Stimulated activated naive B cell treated with anti-CD40 and anti-IgM and Interleukin-4, amounts not matched to agents 10 μg/mL and 1 μg/mL and 100 μg/mL, for 72 hours (primary cell): ENCODE results near the gene F2RL3.

Experiments
- ATAC-seq, 2 donors: fragments of 150-1000 bp; cut with Tn5 transposase; replicated peaks; 2 replicates each; pipeline ENCODE4 v1.10.0; 2021; ENCODE audit warnings: moderate library complexity in 1 of 2
- DNase-seq: peaks from one replicate; pipeline ENCODE4 v3.0.0; 2021
- H3K27ac Mint-ChIP-seq: one replicate; pipeline ENCODE4 v1.8.0; 2022; ENCODE audit warnings: mild to moderate bottlenecking, mixed read lengths
- H3K27me3 Mint-ChIP-seq, 2 donors: one replicate each; pipeline ENCODE4 v1.8.0; 2022; ENCODE audit warnings: mixed read lengths in 2 of 2
- H3K36me3 Mint-ChIP-seq, 2 donors: one replicate each; pipeline ENCODE4 v1.8.0; 2022; ENCODE audit warnings: mixed read lengths in 2 of 2, mild to moderate bottlenecking in 1 of 2
- H3K4me1 Mint-ChIP-seq, 2 donors: one replicate each; pipeline ENCODE4 v1.8.0; 2022; ENCODE audit warnings: mixed read lengths in 2 of 2, mild to moderate bottlenecking in 1 of 2
- H3K4me3 Mint-ChIP-seq, 2 donors: one replicate each; pipeline ENCODE4 v1.8.0; 2022; ENCODE audit warnings: mild to moderate bottlenecking in 2 of 2, mixed read lengths in 2 of 2, moderate library complexity in 1 of 2
- H3K9me3 Mint-ChIP-seq, 2 donors: one replicate each; pipeline ENCODE4 v1.8.0; 2022; ENCODE audit warnings: mixed read lengths in 2 of 2, mild to moderate bottlenecking in 1 of 2

F2RL3 gene

DNA sequence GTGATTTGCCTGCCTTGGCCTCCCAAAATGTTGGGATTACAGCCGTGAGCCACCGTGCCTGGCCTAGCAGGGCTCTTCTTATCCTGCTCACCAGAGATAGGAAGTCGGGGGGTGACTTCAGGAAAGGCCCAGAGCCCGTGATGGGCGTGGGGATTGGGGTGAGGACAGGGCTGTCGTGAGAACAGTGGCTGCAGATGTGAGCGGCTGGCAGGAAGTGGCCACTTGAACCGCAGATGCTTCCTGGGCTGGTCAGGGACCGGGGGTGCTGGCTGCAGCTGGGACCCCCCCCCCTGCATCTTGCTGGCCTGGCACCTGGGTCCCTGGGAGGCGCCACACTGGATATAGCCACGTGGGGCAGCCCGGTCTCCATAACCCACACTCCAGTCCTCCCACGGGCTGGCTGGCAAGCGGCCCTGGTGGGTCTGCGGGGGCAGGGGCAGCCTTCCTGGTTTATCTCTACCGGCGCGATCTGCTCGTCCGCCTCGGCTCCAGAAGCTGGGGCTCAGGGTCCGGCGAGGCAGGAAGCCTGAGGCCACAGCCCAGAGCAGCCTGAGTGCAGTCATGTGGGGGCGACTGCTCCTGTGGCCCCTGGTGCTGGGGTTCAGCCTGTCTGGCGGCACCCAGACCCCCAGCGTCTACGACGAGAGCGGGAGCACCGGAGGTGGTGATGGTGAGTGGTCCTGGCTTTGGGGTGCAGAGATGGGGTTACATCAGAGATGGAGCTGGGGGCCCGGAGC lies at the start of gene F2RL3:
F2RL3 (plus strand) TSS at position 371 of the 737 bp plus-strand sequence; CDS start at position 562, 191 bp downstream.
- peaks cover 26 to 51% of the 10 kb centered on the region in 2 donors for H3K4me1 Mint-ChIP-seq
- peak within 1 kb of the TSS; percentile 43 to 56 for H3K4me3 Mint-ChIP-seq
- H3K9me3 Mint-ChIP-seq, result no peaks in the 10 kb centered on the region
- no peaks in the 10 kb centered on the region for H3K36me3 Mint-ChIP-seq
- ATAC-seq (peak; percentile 62 to 66), DNase-seq (peak; percentile 43)
- H3K27ac Mint-ChIP-seq, result peak within 1 kb of the TSS; percentile 38
- peaks cover 12 to 23% of the 10 kb centered on the region in 2 donors for H3K27me3 Mint-ChIP-seq

DNA sequence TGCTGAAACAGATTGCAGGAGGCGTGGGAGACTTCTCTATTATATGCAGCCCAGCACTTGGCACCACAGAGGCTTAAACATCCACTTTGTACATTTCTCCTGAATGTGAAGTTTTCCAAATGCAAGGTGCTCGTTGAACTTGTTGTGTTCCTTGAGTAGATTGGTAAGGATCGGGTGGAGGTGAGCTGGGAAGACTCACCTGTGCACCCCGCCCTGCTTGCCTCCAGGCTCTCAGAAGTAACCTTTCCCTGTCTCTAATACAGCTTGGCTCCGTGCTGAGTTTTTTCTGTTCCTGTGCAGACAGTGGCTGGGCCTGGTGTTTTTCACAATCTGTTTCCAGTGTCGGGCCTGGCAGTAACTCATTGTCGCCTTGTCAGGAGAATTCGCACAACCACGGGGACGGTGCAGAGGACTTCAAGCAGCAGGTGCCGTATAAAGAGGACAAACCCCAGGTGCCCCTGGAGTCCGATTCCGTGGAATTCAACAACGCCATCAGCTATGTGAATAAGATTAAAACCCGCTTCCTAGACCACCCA lies 47.3 kb upstream of the F2RL3 start:
- no peak for ATAC-seq
- H3K36me3 Mint-ChIP-seq, result peaks cover 56 to 67% of the 10 kb centered on the region in 2 donors

DNA sequence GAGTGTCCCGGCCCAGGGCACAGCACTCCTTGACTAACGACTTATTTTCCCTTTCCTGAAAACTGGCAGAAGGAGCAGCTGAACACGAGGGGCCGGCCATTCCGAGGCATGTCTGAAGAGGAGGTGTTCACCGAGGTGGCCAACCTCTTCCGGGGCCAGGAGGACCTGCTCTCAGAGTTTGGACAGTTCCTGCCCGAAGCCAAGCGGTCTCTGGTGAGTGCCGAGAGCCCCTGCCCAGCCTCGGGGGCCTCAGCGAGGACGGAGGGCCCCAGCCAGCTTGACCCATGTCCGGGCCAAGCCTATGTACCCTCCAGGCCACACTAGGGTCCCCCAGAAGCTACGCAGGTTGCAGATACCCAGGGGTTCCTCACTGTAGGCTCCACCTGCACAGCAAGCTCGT lies 41.9 kb upstream of the F2RL3 start:
- Mint-ChIP-seq H3K36me3 (peaks cover 48 to 70% of the 10 kb centered on the region in 2 donors), H3K27ac (no peak overlapping the region), H3K4me3 (no peak overlapping the region), H3K4me1 (peaks cover 0 to 5% of the 10 kb centered on the region in 2 donors), H3K27me3 (no peaks in the 10 kb centered on the region), H3K9me3 (no peaks in the 10 kb centered on the region)
- DNase-seq, result no peak
- no peak for ATAC-seq

More for the DNA sequence above, 47.3 kb upstream of the F2RL3 start:
- H3K27me3 Mint-ChIP-seq, result no peaks in the 10 kb centered on the region
- H3K9me3 Mint-ChIP-seq, result no peaks in the 10 kb centered on the region
- no peak overlapping the region for H3K4me3 Mint-ChIP-seq
- peaks cover 14 to 17% of the 10 kb centered on the region in 2 donors for H3K4me1 Mint-ChIP-seq
- no peak overlapping the region for H3K27ac Mint-ChIP-seq
- no peak for DNase-seq

DNA sequence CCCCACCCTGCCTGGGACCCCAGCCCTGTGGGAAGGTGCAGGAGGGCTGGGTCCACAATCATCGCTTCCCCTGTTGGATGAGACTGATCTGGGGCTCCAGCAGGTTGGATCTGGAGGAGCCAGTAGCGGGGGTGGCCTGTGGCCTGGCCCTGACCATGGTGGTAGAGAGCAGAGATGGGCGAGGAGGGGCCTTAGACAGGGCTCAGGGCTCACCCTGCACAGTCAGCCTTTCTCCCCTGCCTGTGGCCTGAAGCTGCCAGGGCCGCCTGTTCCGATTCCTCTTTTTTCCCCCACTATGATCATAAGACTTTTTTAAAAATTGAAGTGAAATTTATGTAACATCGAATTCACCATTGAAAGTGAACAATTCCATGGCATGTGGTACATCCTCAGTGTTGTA lies 41.4 kb upstream of the F2RL3 start:
- Mint-ChIP-seq H3K9me3 (no peaks in the 10 kb centered on the region), H3K36me3 (peaks cover 52 to 73% of the 10 kb centered on the region in 2 donors)

DNA sequence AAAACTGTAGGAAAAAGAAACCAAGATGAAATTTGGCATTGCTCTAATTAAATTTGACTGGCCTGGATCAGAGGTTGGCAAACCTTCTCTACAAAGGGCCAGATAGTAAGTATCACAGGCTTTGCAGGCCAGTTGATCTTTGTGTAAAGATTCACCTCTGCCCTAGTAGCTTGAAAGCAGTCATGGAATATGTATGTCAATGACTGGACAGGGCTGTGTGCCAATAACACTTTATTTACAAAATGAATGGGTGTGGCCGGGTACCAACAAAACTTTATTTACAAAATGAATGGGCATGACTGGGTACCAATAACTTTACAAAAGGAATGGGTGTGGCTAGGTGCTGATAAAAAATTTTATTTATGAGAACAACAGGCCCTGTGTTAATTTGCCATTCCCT lies 39.6 kb upstream of the F2RL3 start:
- no peaks in the 10 kb centered on the region for H3K27me3 Mint-ChIP-seq
- no peak overlapping the region for H3K27ac Mint-ChIP-seq
- DNase-seq, result no peak
- H3K4me1 Mint-ChIP-seq, result no peaks in the 10 kb centered on the region
- ATAC-seq, result no peak
- no peaks in the 10 kb centered on the region for H3K9me3 Mint-ChIP-seq
- peaks cover 56 to 74% of the 10 kb centered on the region in 2 donors for H3K36me3 Mint-ChIP-seq
- H3K4me3 Mint-ChIP-seq, result no peak overlapping the region

More for the DNA sequence above, 41.4 kb upstream of the F2RL3 start:
- Mint-ChIP-seq H3K27me3 (no peaks in the 10 kb centered on the region), H3K4me3 (no peak overlapping the region), H3K4me1 (peaks cover 0 to 5% of the 10 kb centered on the region in 2 donors), H3K27ac (peak overlapping the region; percentile 33)
- DNase-seq (no peak), ATAC-seq (no peak)

DNA sequence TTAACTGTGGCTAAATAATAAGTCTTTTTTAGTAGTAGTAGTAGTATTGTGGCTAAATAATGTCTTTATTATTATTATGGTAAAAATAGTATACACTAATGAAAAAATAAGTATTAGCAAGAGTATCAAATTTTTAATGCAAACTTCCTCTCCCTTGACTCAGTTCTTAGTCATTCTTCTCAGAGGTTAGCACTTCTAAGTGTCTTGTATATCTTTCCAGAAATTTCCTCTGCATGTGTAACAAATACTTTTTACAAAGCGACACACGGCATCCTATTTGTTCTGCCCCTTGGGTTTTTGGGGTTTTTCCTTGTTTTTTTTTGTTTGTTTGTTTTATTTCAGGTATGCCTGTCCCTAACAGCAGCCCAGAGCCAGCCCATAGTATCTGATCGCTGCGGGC lies 38.7 kb upstream of the F2RL3 start:
- H3K27me3 Mint-ChIP-seq, result no peaks in the 10 kb centered on the region
- no peak for DNase-seq
- no peaks in the 10 kb centered on the region for H3K4me1 Mint-ChIP-seq
- no peaks in the 10 kb centered on the region for H3K9me3 Mint-ChIP-seq
- H3K4me3 Mint-ChIP-seq, result no peak overlapping the region
- peaks cover 57 to 74% of the 10 kb centered on the region in 2 donors for H3K36me3 Mint-ChIP-seq
- ATAC-seq, result no peak
- H3K27ac Mint-ChIP-seq, result no peak overlapping the region

DNA sequence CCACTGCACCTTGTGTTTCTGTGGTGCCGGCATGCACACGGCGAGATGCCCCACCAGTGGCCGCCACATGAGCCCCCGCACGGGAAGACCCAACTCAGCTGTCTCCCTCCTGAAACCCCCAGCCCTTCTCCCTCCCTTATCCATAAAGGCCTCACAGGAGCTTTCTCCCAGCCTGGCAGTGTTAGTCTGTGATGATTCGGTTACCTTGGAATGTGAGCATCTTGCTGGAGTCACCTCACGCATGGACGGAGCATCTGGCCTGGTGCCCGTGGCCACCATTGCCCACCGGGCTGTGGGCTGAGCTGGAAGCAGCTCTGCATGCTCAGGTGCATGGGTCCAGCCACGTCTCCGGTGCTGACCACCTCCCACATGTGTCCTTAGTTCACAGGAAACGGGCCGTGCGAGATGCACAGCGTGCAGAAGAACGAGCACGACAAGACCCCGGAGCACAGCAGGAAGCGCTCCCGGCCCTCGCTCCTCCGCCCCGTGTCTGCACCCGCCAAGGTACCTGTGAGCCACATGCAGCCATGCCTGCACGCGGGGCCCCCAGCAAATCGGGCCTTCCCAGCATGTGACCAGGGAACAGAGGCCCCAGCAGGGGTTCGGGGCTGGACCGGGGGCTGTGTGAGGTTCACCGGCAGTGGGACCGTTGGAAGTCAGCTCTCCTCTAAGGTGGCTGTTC lies 37.6 kb upstream of the F2RL3 start:
- peaks cover 54 to 72% of the 10 kb centered on the region in 2 donors for H3K36me3 Mint-ChIP-seq
- DNase-seq (no peak), ATAC-seq (no peak)
- H3K27me3 Mint-ChIP-seq, result no peaks in the 10 kb centered on the region
- no peaks in the 10 kb centered on the region for H3K4me1 Mint-ChIP-seq
- H3K9me3 Mint-ChIP-seq, result no peaks in the 10 kb centered on the region
- no peak overlapping the region for H3K27ac Mint-ChIP-seq
- no peak overlapping the region for H3K4me3 Mint-ChIP-seq

DNA sequence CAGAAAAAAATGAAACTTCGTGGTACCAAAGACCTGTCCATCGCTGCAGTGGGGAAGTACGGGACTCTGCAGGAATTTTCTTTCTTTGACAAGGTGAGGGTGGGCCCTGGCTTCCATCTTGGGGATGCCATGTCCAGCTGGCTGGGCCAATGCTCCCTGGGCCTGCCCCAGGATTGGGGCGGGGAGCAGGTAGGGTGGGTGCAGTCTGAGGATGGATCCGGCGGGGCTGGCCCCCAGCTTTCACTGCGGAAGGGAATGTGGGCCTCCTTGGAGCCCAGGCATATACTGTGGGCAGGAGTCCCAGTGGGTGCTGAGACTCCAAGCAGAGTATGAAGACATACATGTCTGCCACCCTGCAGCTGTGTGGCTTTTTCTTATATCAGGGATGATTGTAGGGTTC lies 35.7 kb upstream of the F2RL3 start:
- ATAC-seq (no peak), DNase-seq (no peak)
- Mint-ChIP-seq H3K27ac (no peak overlapping the region), H3K36me3 (peaks cover 51 to 63% of the 10 kb centered on the region in 2 donors), H3K4me1 (no peaks in the 10 kb centered on the region), H3K27me3 (no peaks in the 10 kb centered on the region), H3K9me3 (no peaks in the 10 kb centered on the region), H3K4me3 (no peak overlapping the region)

DNA sequence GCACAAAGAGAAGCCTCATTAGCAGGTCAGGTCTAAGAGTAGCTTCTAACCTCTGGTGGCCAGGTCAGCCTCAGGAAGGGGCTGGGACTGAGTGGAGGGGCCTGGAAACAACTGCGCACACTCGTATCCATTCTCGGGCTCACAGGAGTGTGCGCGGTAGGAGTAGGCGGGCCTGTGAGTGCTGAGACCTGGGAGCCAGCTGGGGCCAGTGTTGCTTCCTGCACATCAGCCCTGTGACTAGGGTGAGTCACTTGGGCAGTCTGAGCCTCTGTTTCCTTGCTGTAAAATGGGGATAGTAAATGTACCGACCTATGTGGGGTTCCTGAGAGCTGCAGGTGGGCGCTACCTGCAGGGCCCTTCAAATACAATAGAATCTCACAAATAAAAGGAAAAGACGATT lies 32.7 kb upstream of the F2RL3 start:
- no peaks in the 10 kb centered on the region for H3K4me1 Mint-ChIP-seq
- DNase-seq (no peak), ATAC-seq (no peak)
- no peak overlapping the region for H3K4me3 Mint-ChIP-seq
- no peaks in the 10 kb centered on the region for H3K27me3 Mint-ChIP-seq
- H3K36me3 Mint-ChIP-seq, result peaks cover 51 to 65% of the 10 kb centered on the region in 2 donors
- H3K27ac Mint-ChIP-seq, result no peak overlapping the region
- no peaks in the 10 kb centered on the region for H3K9me3 Mint-ChIP-seq

DNA sequence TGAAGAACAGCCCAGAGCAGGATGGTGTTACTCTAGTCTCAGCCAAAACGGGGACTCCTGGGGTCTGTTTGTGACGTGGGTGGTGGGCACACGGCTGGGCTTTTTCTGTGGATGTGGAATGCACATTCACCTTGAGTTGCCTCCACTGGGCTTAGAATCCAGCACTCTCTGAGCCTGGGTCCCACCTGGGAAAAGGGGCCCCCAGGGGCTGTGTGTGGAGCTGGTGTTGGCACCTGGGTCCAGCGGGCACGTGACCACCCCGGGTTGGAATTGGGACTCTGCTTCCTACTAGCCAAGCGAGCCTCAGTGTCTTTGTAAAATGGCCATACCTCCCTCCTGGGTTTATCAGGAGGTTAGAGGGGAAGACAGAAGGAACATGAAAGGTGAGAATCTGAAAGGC lies 29.2 kb upstream of the F2RL3 start:
- Mint-ChIP-seq H3K4me3 (no peak overlapping the region), H3K27me3 (no peaks in the 10 kb centered on the region), H3K9me3 (no peaks in the 10 kb centered on the region), H3K36me3 (peaks cover 37 to 56% of the 10 kb centered on the region in 2 donors), H3K27ac (no peak overlapping the region), H3K4me1 (peaks cover 5 to 7% of the 10 kb centered on the region in 2 donors)
- no peak for DNase-seq
- no peak for ATAC-seq

DNA sequence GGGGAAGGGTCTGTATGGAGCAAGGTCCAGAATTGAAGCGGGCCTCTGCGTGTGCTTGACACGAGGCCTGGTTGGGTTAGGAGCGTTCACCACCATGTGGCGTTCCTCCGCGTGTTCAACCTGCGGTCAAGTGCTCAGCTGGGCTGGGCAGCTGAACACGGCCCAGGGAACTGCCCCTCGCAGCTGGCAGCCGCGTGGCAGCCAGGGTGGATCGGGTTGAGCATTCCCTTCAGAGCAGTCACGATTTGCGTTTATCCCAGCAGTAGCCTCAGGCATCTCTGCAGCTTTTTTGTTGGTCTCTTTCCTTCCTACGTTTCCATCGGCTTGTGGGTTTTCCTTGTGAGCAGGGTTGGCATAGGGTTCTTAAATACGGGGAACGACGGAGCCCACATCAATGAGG lies 28.7 kb upstream of the F2RL3 start:
- no peaks in the 10 kb centered on the region for H3K27me3 Mint-ChIP-seq
- no peak for ATAC-seq
- no peaks in the 10 kb centered on the region for H3K9me3 Mint-ChIP-seq
- peaks cover 5 to 7% of the 10 kb centered on the region in 2 donors for H3K4me1 Mint-ChIP-seq
- DNase-seq, result no peak
- no peak overlapping the region for H3K4me3 Mint-ChIP-seq
- H3K27ac Mint-ChIP-seq, result no peak overlapping the region
- peaks cover 32 to 51% of the 10 kb centered on the region in 2 donors for H3K36me3 Mint-ChIP-seq

DNA sequence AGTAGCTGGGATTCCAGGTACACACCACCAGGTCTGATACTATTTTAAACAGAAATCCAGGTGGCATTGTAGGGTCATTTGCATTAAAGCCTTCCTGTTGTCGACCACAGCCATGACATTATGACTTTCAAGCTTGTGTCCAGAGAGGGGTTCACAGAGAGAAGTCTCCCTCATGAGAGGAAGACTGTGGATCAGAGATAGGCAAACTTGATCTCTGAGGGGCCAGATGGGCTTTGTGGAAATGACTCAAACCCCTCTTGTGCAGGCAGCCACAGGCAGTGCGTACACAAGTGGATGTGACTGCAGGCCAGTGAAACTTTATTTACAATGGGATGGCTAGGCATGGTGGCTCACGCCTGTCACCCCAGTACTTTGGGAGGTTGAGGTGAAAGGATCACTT lies 27.8 kb upstream of the F2RL3 start:
- no peaks in the 10 kb centered on the region for H3K27me3 Mint-ChIP-seq
- ATAC-seq (no peak), DNase-seq (no peak)
- no peaks in the 10 kb centered on the region for H3K9me3 Mint-ChIP-seq
- peaks cover 35 to 58% of the 10 kb centered on the region in 2 donors for H3K36me3 Mint-ChIP-seq
- peaks cover 5 to 7% of the 10 kb centered on the region in 2 donors for H3K4me1 Mint-ChIP-seq
- no peak overlapping the region for H3K4me3 Mint-ChIP-seq
- peak overlapping the region; percentile 14 for H3K27ac Mint-ChIP-seq

DNA sequence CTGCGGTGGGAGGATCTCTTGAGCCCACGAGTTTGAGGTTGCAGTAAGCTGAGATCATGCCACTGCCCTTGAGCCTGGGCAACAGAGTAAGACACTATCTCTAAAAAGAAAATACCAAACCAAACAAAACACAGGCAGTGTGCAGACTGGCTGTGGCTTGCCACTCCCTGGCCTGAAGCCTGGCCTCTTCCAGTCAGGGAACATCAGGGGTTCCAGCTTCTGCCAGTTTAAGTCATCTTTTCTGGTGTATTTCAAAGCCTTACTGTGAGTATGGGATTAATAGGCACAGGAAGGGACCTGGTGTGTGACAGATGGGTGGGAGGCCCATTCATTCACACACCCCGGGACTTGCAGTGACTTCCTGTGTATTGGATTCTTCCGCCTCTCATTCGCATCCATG lies 27.0 kb upstream of the F2RL3 start:
- DNase-seq (no peak), ATAC-seq (no peak)
- Mint-ChIP-seq H3K27ac (no peak overlapping the region), H3K9me3 (no peaks in the 10 kb centered on the region), H3K4me3 (no peak overlapping the region), H3K4me1 (peaks cover 5 to 7% of the 10 kb centered on the region in 2 donors), H3K27me3 (no peaks in the 10 kb centered on the region), H3K36me3 (peaks cover 35 to 61% of the 10 kb centered on the region in 2 donors)

DNA sequence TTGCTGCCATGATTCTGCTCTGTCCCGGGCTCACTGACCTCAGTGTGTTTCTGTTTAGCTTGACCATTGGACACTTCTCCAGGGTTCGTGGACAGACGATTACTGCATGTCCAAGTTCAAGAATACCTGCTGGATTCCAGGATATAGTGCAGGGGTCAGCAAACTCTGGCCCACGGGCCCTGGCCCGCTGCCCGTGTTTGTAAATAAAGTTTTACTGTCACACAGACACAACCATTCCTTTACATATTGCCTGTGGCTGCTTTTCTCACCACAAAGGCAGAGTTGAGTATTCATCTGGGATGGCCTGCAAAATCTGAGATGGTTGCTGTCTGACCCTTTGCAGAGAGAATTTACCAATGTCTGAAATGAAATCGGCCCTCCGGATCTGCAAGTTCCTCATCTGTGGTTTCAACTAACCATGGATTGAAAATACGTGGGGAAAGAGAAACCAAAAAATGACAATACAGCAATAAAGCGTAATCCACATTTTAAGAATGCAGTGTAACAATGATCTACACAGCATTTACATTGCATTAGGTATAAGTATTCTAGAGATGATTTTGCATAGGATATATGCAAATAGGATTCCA lies 25.9 kb upstream of the F2RL3 start:
- Mint-ChIP-seq H3K4me1 (peaks cover 5 to 7% of the 10 kb centered on the region in 2 donors), H3K36me3 (peaks cover 38 to 64% of the 10 kb centered on the region in 2 donors), H3K27me3 (no peaks in the 10 kb centered on the region), H3K4me3 (no peak overlapping the region), H3K27ac (no peak overlapping the region), H3K9me3 (no peaks in the 10 kb centered on the region)
- ATAC-seq (peak in 1 of 2 donors; percentile 25), DNase-seq (no peak)
